K562 (cell line): ENCODE results near the gene PRSS53. TPM values are rescaled to one million over a fixed set of nuclear protein-coding genes. Genes with fewer than 3 reads are reported as not detected.

Source experiments
- ADNP ChIP-seq: fragments of 200-800 bp; sonication (Bioruptor generic); IDR thresholded peaks from 2 replicates; pipeline ENCODE4 v1.6.1; 2016; ENCODE audit warnings: missing genetic modification characterization, missing compliant biosample characterization
- ETV5 ChIP-seq: sonication (generic); formaldehyde crosslinking; IDR thresholded peaks from 2 replicates; pipeline ENCODE4 v1.4.0; 2020; ENCODE audit warnings: low read depth, mild to moderate bottlenecking, missing genetic modification reagents
- GATAD2A ChIP-seq: fragments of 450-650 bp; IDR thresholded peaks from 2 replicates; pipeline ENCODE4 v1.6.1; 2017
- IRF2 ChIP-seq: sonication (generic); formaldehyde crosslinking; IDR thresholded peaks from 2 replicates; pipeline ENCODE4 v1.8.1; 2022; ENCODE audit warnings: mild to moderate bottlenecking, missing genetic modification reagents
- KHSRP ChIP-seq: fragments of 450-650 bp; IDR thresholded peaks from 2 replicates; pipeline ENCODE4 v1.6.1; 2017
- MAFK ChIP-seq: IDR thresholded peaks from 2 replicates; pipeline ENCODE4 v1.6.1; 2011; ENCODE audit warnings: low read length, improper control_type of control experiment
- MCM2 ChIP-seq: fragments of 450-650 bp; IDR thresholded peaks from 2 replicates; pipeline ENCODE4 v1.6.1; 2017; ENCODE audit warnings: low read depth, mild to moderate bottlenecking
- NFYB ChIP-seq: IDR thresholded peaks from 2 replicates; pipeline ENCODE4 v1.6.1; 2011; ENCODE audit warnings: mild to moderate bottlenecking, moderate library complexity; ENCODE audit not compliant: insufficient read length; ENCODE audit errors: extremely low read depth
- POLR3G ChIP-seq: IDR thresholded peaks from 2 replicates; pipeline ENCODE4 v1.6.1; 2011; ENCODE audit not compliant: insufficient read length, insufficient replicate concordance; ENCODE audit errors: extremely low read depth
- RBM39 ChIP-seq: fragments of 200-400 bp; formaldehyde crosslinking; optimal IDR thresholded peaks from 2 replicates; pipeline ENCODE3; 2018; ENCODE audit warnings: low read depth, low read length
- TCF3 ChIP-seq: sonication (generic); formaldehyde crosslinking; IDR thresholded peaks from 2 replicates; pipeline ENCODE4 v1.4.0; 2020; ENCODE audit warnings: mild to moderate bottlenecking, missing genetic modification reagents
- TCF7L2 ChIP-seq: fragments of 150-350 bp; IDR thresholded peaks from 2 replicates; pipeline ENCODE4 v1.6.1; 2016; ENCODE audit warnings: low read depth, mild to moderate bottlenecking, low read length, moderate library complexity
- ZEB2 ChIP-seq: fragments of 450-650 bp; IDR thresholded peaks from 2 replicates; pipeline ENCODE4 v1.6.1; 2016
- ZNF316 ChIP-seq: fragments of 450-650 bp; IDR thresholded peaks from 2 replicates; pipeline ENCODE4 v1.6.1; 2016
- ZNF584 ChIP-seq: fragments of 200-800 bp; sonication (Bioruptor generic); IDR thresholded peaks from 2 replicates; pipeline ENCODE4 v1.6.1; 2016; ENCODE audit warnings: low read depth, mild to moderate bottlenecking, missing genetic modification characterization, missing compliant biosample characterization
- polyA plus RNA-seq, 8 experiments: library from polyadenylated mRNA; depleted of rRNA in 4 of 8; stranded (reverse) in 5 of 8; unstranded in 3 of 8; fragments of >200 nt; fragmentation: Nextera tagmentation in 2 of 8; fragmentation: Illumina TruSeq in 1 of 8; extraction: Ambion mirVana in 2 of 8; extraction: Trizol in 1 of 8; gene quantifications; 2 replicates each; pipeline versions ENCODE4 v1.2.1 to v1.2.3, GENCODE V29; 2011 to 2014; ENCODE audit warnings: inconsistent platforms in 1 of 8, missing spikeins in 1 of 8
- total RNA-seq, 7 experiments: library from RNA; depleted of rRNA in 6 of 7; stranded (reverse); fragments of >200 nt in 6 of 7; fragmentation: Illumina TruSeq in 2 of 7; extraction: Trizol in 2 of 7; gene quantifications; 2 replicates each; pipeline versions ENCODE4 v1.2.1 to v1.2.3, GENCODE V29; 2011 to 2021; ENCODE audit warnings: low replicate concordance in 1 of 7
- TF ChIP-seq, protein P1 (sequence below): fragments of 450-650 bp; conservative IDR thresholded peaks from 2 replicates; pipeline ENCODE4 v1.6.1; 2016; ENCODE audit warnings: missing genetic modification characterization, low read depth, mild to moderate bottlenecking, missing compliant biosample characterization, moderate library complexity
- TF ChIP-seq, protein P2 (sequence below): fragments of 250-450 bp; sonication (Bioruptor Pico); IDR thresholded peaks from 2 replicates; pipeline ENCODE4 v1.6.1; 2021; ENCODE audit warnings: mild to moderate bottlenecking
- TF ChIP-seq, protein P3 (sequence below), 2 experiments: IDR thresholded peaks; 2 replicates each; pipeline ENCODE4 v1.6.1; 2011; ENCODE audit warnings: borderline replicate concordance in 1 of 2, control low read depth in 1 of 2, low read depth in 1 of 2, low read length in 1 of 2, mild to moderate bottlenecking in 1 of 2, mixed read lengths in 1 of 2, moderate library complexity in 1 of 2; ENCODE audit not compliant: insufficient read depth in 1 of 2, insufficient read length in 1 of 2, poor library complexity in 1 of 2, severe bottlenecking in 1 of 2; ENCODE audit errors: extremely low read depth in 1 of 2
- TF ChIP-seq, protein P4 (sequence below): fragments of 450-650 bp; IDR thresholded peaks from 2 replicates; pipeline ENCODE4 v1.7.1; 2018; ENCODE audit warnings: mild to moderate bottlenecking, low read depth; ENCODE audit not compliant: partially characterized antibody
- TF ChIP-seq, protein P5 (sequence below), 2 experiments: fragments of 450-650 bp in 1 of 2; sonication (generic) in 1 of 2; formaldehyde crosslinking; conservative IDR thresholded peaks; 2 replicates each; pipeline versions ENCODE4 v1.4.0 to v1.8.1; 2020 to 2022; ENCODE audit warnings: mild to moderate bottlenecking in 1 of 2, missing genetic modification reagents in 1 of 2
- TF ChIP-seq, protein P6 (sequence below): fragments of 450-650 bp; formaldehyde crosslinking; IDR thresholded peaks from 2 replicates; pipeline ENCODE4 v1.4.0; 2022; ENCODE audit warnings: missing genetic modification characterization

The PRSS53 gene
- total and polyA plus RNA-seq, 9 of the 15 experiments (the other 6 are each of a cell fraction or from before 2014, with no cell fraction given): 0.40 to 1.9 (median 0.78) TPM; not detected in 2

DNA sequence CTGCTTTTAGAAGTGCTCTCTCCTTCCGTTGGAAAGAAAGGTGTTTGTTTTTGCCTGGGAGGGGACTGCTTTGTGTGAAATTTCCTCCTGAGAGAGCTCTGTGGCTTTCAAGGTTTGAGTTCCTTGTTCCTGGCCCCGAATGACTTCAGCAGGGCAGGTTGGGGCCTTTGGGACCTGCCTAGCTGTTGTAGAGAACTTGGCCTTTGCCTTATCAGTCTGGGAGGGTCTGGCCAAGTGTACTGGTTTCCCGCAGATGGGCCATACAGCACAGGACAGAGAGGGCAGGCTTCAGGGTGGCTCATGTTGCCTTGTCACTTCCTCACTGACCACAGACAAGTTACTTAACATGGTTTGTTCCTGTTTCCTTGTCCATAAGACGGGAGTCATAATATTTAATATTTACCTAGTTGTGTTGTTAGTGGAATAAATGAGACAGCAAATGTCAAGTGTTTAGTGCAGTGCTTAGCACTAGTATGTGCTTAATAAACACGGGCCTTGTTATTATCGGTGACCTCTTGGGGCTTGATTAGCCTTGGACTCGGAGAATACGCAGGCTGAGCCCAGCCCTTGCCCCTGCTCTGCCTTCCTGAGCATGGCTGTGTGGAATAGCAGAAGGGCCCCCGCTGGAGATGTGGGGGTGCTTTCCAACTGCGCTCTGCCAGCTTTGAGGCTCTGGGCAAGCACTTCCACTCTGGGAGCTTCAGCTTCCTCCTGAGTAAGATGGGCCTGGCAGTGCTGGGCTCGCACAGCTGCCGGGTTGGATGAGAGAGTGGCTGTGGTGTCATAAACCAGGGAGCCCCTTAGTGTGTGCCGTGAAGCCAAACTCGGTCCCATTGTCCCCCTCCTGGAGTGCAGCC is 40.2 kb upstream of the PRSS53 start (continued):
- TF ChIP-seq ZNF584 (no peak), NFYB (no peak), ADNP (tag) (no peak), KHSRP (no peak), MCM2 (no peak), TCF7L2 (no peak), ZEB2 (no peak), IRF2 (CRISPR knock-in tag) (no peak), RBM39 (no peak), GATAD2A (no peak), ETV5 (CRISPR knock-in tag) (peak; percentile 87), ZNF316 (no peak), TCF3 (CRISPR knock-in tag) (peak; percentile 83), MAFK (peak; percentile 16; the same call in 1 of the 2 replicates), POLR3G (no peak)
- TF ChIP-seq, protein P1, sequence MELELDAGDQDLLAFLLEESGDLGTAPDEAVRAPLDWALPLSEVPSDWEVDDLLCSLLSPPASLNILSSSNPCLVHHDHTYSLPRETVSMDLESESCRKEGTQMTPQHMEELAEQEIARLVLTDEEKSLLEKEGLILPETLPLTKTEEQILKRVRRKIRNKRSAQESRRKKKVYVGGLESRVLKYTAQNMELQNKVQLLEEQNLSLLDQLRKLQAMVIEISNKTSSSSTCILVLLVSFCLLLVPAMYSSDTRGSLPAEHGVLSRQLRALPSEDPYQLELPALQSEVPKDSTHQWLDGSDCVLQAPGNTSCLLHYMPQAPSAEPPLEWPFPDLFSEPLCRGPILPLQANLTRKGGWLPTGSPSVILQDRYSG (tag): no peak
- TF ChIP-seq, protein P2, sequence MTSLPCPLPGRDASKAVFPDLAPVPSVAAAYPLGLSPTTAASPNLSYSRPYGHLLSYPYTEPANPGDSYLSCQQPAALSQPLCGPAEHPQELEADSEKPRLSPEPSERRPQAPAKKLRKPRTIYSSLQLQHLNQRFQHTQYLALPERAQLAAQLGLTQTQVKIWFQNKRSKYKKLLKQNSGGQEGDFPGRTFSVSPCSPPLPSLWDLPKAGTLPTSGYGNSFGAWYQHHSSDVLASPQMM: no peak
- TF ChIP-seq, protein P3, sequence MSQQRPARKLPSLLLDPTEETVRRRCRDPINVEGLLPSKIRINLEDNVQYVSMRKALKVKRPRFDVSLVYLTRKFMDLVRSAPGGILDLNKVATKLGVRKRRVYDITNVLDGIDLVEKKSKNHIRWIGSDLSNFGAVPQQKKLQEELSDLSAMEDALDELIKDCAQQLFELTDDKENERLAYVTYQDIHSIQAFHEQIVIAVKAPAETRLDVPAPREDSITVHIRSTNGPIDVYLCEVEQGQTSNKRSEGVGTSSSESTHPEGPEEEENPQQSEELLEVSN (IDR thresholded peaks at IDR 0.05; ENCODE audit: borderline replicate concordance in 1 of 2, extremely low read depth in 1 of 2, insufficient read depth in 1 of 2, insufficient read length in 1 of 2, low read depth in 1 of 2, low read length in 1 of 2, poor library complexity in 1 of 2, severe bottlenecking in 1 of 2): peak in 1 of 2 experiments; percentile 21
- TF ChIP-seq, protein P4, sequence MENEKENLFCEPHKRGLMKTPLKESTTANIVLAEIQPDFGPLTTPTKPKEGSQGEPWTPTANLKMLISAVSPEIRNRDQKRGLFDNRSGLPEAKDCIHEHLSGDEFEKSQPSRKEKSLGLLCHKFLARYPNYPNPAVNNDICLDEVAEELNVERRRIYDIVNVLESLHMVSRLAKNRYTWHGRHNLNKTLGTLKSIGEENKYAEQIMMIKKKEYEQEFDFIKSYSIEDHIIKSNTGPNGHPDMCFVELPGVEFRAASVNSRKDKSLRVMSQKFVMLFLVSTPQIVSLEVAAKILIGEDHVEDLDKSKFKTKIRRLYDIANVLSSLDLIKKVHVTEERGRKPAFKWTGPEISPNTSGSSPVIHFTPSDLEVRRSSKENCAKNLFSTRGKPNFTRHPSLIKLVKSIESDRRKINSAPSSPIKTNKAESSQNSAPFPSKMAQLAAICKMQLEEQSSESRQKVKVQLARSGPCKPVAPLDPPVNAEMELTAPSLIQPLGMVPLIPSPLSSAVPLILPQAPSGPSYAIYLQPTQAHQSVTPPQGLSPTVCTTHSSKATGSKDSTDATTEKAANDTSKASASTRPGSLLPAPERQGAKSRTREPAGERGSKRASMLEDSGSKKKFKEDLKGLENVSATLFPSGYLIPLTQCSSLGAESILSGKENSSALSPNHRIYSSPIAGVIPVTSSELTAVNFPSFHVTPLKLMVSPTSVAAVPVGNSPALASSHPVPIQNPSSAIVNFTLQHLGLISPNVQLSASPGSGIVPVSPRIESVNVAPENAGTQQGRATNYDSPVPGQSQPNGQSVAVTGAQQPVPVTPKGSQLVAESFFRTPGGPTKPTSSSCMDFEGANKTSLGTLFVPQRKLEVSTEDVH: no peak
- TF ChIP-seq, protein P5, sequence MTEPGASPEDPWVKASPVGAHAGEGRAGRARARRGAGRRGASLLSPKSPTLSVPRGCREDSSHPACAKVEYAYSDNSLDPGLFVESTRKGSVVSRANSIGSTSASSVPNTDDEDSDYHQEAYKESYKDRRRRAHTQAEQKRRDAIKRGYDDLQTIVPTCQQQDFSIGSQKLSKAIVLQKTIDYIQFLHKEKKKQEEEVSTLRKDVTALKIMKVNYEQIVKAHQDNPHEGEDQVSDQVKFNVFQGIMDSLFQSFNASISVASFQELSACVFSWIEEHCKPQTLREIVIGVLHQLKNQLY (CRISPR knock-in tag; conservative IDR thresholded peaks at IDR 0.05): no peak
- TF ChIP-seq, protein P6, sequence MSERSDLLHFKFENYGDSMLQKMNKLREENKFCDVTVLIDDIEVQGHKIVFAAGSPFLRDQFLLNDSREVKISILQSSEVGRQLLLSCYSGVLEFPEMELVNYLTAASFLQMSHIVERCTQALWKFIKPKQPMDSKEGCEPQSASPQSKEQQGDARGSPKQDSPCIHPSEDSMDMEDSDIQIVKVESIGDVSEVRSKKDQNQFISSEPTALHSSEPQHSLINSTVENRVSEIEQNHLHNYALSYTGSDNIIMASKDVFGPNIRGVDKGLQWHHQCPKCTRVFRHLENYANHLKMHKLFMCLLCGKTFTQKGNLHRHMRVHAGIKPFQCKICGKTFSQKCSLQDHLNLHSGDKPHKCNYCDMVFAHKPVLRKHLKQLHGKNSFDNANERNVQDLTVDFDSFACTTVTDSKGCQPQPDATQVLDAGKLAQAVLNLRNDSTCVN (CRISPR knock-in tag): no peak
